Mammary epithelial cell (primary cell): ENCODE measurements around the gene MS4A7.

Experiments used
- CTCF ChIP-seq, 2 donors: IDR thresholded peaks in 1 of 2; conservative IDR thresholded peaks in 1 of 2; 2 replicates each; pipeline ENCODE4 v1.5.1; 2011 to 2012; ENCODE audit warnings: inconsistent platforms in 2 of 2, low read length in 2 of 2, mild to moderate bottlenecking in 2 of 2, control low read depth in 1 of 2, low read depth in 1 of 2; ENCODE audit not compliant: insufficient read depth in 1 of 2; ENCODE audit errors: extremely low read depth in 1 of 2
- EZH2 ChIP-seq: IDR thresholded peaks from 2 replicates; pipeline ENCODE4 v1.6.1; 2012; ENCODE audit warnings: low read length, inconsistent platforms, borderline replicate concordance

GRCh38 chr11:60367896-60368295 is 10.4 kb upstream of the MS4A7 start:
- TF ChIP-seq CTCF (conservative IDR thresholded peaks at IDR 0.05 in 1 of 2, IDR thresholded peaks at IDR 0.05 in 1 of 2; ENCODE audit: extremely low read depth in 1 of 2, insufficient read depth in 1 of 2, low read depth in 1 of 2, low read length in 2 of 2) = no peak
- TF ChIP-seq EZH2 = no peak
